Esophagus muscularis mucosa (tissue), 3 donors: ENCODE results near the gene PRDM7.

Experiments used
- CTCF ChIP-seq, 3 experiments: fragments of 200-600 bp in 2 of 3; fragments of 450-650 bp in 1 of 3; sonication (generic) in 2 of 3; IDR thresholded peaks; one replicate each; pipeline ENCODE4 v1.5.1; 2017 to 2019; ENCODE audit warnings: antibody characterized with exemption in 3 of 3, mild to moderate bottlenecking in 2 of 3, moderate library complexity in 1 of 3
- POLR2A ChIP-seq: fragments of 450-650 bp; IDR thresholded peaks from one replicate; pipeline ENCODE4 v1.6.1; 2017; ENCODE audit warnings: antibody characterized with exemption, moderate library complexity, mild to moderate bottlenecking, low read depth
- POLR2AphosphoS5 ChIP-seq, 2 donors: sonication (generic); formaldehyde crosslinking; IDR thresholded peaks; one replicate each; pipeline ENCODE4 v1.6.1; 2017; ENCODE audit warnings: antibody characterized with exemption in 2 of 2

GRCh38 chr16:90011908-90012501, 65.1 kb downstream of the PRDM7 start:
- TF ChIP-seq POLR2A = no peak
- TF ChIP-seq CTCF (IDR thresholded peaks at IDR 0.05) = no peak
- no peak for TF ChIP-seq POLR2AphosphoS5 (IDR thresholded peaks at IDR 0.05)
